Measurements from ENCODE around the gene JAK1.

The JAK1 gene

GRCh38 chr1:64986903-64987871, 20.8 kb upstream of the JAK1 start:
- no peak overlapping the region for H3K4me3 ChIP-seq (ENCODE audit: low read length)
- no peak for TF ChIP-seq CTCF (conservative IDR thresholded peaks at IDR 0.05; ENCODE audit: low read length)
- no peak for DNase-seq (ENCODE audit: low read depth)

- TF ChIP-seq CTCF (conservative IDR thresholded peaks at IDR 0.05; ENCODE audit: low read length), result no peak
- H3K4me3 ChIP-seq (ENCODE audit: low read length), result no peak overlapping the region
- DNase-seq (ENCODE audit: low read depth), result no peak
Measured at GRCh38 chr1:64984737-64985136, 18.4 kb upstream of the JAK1 start.

- no peak for TF ChIP-seq CTCF (conservative IDR thresholded peaks at IDR 0.05; ENCODE audit: low read length)
- no peak for DNase-seq (ENCODE audit: low read depth)
- H3K4me3 ChIP-seq (ENCODE audit: low read length), result no peak overlapping the region
Measured at GRCh38 chr1:64984106-64984505, 17.8 kb upstream of the JAK1 start.

GRCh38 chr1:64983110-64983509, 16.8 kb upstream of the JAK1 start:
- DNase-seq (ENCODE audit: low read depth), result peak; percentile 20
- H3K4me3 ChIP-seq (ENCODE audit: low read length), result no peak overlapping the region
- no peak for TF ChIP-seq CTCF (conservative IDR thresholded peaks at IDR 0.05; ENCODE audit: low read length)

- no peak for DNase-seq (ENCODE audit: low read depth)
- no peak for TF ChIP-seq CTCF (conservative IDR thresholded peaks at IDR 0.05; ENCODE audit: low read length)
- H3K4me3 ChIP-seq (ENCODE audit: low read length), result no peak overlapping the region
Measured at GRCh38 chr1:64981601-64982533, 15.5 kb upstream of the JAK1 start.

- TF ChIP-seq CTCF (conservative IDR thresholded peaks at IDR 0.05; ENCODE audit: low read length), result no peak
- no peak overlapping the region for H3K4me3 ChIP-seq (ENCODE audit: low read length)
- no peak for DNase-seq (ENCODE audit: low read depth)
Measured at GRCh38 chr1:64980745-64981600, 14.6 kb upstream of the JAK1 start.

Measured in AG10803 (cell line).